GM18526 (cell line): ENCODE results near the gene RXRA.

ENCODE experiments used
- POLR2A ChIP-seq: IDR thresholded peaks from 3 replicates; pipeline ENCODE4 v1.6.1; 2011; ENCODE audit not compliant: insufficient read length; ENCODE audit errors: extremely low read depth

RXRA gene

DNA sequence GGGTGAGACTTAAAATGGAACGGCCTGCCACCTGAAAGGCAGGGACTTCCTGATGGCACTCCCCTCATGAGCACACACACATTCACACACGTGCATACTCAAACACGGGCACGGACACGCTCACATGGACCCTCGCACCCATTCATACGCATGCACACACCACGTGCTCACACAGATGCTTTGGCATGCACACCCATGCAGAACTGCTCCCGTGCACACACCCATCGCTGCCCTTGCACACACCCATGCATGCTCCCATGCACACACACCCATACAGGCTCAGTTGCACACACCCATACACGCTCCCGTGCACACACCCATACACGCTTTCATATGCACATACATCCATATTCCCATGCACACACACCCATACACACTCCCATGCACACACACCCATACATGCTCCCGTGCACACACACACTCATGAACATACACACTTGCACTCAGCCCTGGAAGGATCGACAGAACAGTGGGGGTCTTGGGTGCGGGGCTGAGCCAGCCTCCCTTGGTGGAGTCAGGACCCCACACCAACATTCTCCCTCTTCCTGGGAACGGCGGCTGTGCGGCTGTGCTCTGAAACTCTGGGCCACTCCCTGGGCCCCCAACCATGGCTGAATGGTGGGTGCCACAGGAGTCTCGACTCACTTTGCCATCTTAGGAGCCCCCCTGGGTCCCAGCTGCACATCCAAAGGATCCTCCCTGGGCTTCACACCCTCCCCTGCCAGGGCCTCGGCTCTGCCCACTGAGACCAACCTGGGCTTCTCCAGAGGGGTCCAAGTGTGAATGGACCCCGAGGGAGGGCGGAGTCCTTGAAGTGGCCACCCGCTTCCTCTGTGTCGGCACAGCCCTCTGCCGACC is 115.2 kb downstream of the RXRA start:
- TF ChIP-seq POLR2A, result no peak

DNA sequence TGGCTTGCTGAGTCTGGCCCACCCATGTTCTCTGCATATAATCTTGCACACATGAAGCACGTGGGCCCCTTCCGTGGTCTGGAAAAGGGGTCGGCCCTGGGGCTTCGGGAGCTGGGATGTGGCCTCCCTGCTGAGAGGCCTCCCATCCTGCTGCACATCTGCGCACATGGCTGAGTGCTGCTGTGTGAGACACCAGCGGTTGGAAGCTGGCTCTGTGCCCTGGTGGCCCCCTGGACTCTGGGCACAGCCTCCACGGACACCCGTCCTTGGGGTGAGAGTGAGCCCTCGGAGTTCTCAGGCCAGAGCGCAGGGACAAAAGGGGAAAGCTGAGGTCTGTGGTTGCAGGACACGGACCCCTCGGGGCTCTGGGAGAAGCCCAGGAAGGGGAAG is 115.8 kb downstream of the RXRA start:
- TF ChIP-seq POLR2A, result no peak

DNA sequence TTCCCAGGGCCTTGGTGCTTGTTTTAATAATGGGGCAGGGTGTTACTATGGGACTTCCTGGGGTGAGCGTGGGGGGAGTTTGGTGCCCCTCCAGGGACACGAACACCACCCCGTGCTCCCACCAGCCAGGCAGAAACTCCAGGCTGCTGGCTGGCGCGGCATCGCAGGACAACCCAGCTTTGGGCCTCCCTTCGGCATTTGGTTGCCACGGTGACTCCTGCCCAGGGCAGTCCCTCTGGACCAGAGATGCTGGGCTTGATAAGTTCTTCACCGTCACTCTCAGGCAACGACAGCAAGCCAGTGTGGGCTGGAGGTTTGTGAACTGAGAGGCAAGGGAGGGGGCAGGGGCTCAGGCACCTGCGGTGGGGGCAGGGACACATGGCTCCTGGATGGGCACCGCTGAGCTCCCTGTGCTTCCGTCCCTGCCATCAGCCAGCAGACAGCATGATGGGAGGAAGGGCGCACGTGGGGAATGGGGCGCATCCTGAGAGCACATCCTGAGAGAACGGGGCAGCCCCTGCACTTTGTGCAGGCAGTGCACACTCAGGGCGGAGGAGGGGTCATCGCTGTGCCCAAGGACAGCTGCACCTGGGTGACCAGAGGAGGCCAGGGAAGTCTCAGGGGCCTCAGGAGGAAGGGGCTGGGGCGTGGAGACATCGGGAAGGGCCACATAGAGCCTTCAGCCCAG is 116.4 kb downstream of the RXRA start:
- no peak for TF ChIP-seq POLR2A

DNA sequence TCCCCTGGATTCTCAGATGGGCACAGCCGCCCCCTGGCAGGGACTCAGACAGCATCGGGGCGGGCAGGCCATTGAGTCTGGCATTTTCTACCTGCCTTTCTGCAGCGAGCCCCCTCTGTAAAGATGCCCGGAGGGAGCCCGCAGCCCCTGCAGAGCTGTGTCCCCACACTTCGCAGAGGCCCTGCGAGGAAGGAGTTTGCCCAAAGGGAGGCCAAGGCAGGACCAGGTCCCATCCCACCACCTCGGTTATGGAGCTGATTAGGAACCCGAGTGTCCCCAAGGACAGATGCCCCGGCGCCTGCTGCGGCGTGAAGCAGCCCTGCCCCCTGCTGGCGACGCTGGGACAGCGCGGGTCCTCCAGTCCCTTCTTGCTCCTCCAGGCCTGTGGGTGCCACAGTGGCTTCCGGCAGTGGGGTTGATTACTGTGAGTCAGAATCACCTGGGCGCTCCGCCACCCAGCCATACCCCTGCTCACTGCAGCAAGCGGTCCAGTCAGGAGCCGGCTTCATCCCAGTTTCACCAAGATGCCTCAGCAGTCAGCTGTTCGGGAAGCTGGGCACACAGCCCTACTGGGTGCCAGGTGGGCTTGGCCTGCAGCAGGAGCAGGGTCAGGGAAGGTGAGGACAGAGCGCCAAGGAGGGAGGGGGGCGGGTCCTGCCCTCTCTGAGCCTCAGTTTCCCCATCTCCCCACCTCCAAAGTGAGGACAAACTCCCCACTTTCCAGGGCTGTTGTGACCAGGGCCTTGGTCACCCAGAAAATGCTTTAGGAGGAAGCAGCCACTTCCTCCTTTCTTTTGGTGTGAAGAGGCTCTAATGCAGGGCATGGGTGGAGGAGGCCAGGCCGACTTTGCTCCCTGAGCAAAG is 117.2 kb downstream of the RXRA start:
- TF ChIP-seq POLR2A, result no peak

DNA sequence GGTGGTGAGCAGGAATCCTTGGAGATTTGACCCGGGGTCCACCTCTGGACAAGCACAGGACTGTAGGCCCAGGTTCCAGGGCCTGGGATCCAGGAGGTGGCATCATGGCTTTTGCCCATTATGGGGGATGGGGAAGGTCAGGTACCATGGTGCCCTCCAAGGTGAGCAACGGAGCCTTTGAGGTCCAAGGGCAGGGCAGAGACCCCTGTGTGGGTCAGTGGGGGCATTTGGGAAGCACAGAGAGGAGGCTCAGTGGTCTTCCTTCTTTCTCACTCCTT is 117.7 kb downstream of the RXRA start:
- TF ChIP-seq POLR2A, result no peak

DNA sequence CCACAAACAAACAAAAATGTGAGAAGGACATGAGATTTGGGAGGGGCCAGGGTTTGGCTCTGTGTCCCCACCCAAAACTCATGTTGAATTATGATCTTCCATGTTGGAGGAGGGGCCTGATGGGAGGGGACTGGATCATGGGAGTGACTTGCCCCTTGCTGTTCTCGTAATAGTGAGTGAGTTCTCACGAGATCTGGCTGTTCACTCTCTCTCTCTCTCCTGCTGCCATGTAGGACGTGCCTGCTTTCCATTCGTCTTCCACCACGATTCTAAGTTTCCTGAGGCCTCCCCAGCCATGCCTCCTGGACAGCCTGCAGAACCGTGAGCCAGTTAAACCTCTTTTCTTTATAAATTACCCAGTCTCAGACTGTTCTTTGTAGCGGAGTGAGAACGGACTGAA is 118.7 kb downstream of the RXRA start:
- TF ChIP-seq POLR2A, result no peak

DNA sequence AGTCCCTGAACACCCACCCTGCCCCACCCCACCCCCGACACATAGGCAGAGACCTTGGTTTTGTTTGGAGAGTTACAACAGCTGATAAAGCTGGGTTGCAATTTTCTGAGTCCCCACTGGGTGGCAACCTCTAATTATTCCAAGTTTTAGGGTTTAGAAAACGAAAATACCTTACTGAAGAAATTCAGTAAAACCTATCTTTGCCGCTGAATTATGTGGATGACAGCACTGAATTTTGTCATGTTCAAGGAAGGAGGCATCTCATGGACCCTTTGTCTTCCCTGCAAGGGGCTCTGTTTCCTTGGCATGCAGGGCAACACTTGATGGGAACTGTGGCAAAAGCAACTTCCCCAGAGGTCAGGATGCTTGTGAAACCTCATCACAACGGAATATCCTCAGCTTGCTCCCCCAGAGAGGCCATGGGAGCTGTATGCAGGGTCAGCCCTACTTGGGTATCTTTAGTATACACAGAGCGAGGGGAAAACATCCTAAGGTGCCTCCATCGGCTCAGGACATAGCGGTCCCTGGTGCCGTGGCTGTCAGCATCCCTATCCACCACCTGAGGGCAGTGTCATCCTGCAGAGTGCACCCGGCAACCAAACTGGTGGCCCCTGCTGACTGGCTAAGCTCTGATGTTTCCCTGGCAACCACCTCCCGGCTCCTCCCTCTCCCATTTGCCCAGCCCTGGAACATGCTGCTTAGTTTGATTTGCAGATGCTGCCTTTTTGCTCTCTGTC is 123.1 kb downstream of the RXRA start:
- TF ChIP-seq POLR2A, result no peak

DNA sequence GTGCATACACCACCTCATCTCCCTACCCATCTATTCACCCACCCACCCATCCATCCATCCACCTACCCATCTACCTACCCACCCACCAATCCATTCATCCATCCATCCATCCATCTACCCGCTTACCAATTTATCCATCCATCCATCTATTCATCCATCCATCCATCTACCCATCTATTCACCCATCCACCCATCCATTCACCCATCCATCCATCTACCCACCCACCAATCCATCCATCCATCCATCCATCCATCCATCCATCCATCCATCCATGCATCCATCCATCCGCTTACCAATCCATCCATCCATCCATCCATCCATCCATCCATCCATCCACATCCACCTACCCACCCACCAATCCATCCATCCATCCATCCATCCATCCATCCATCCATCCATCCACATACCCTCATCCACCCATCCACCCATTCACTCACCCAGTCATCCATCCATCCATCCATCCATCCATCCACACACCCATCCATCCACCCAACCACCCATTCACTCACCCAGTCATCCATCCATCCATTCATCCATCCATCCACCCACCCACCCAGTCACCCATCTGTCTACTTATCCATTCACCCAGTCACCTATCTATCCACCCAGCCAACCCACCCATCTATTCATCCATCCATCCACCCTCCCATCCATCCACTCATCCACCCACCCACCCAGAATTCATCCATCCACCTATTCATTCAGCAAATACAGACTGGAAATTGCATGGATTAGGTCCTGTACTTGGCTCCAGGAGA is 125.6 kb downstream of the RXRA start:
- TF ChIP-seq POLR2A, result no peak

DNA sequence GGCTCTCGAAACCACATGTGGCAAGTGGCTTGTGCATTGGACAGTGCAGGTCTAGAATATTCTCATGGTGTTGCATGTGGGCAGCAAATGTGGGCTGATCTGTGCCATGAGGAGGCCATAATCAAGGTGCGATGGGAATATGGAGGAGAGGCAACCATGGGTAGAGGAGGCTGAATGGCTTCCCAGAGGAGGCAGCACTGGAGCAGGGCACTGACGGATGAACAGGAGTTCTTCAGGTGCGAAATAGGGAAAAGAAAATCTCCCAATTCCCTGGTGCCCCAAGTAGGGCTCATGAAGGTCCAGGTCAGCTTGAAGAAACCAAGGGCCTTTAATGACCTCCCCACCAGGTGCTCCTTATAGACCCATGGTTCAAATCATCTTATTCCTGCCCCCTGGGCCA is 126.5 kb downstream of the RXRA start:
- TF ChIP-seq POLR2A, result no peak

DNA sequence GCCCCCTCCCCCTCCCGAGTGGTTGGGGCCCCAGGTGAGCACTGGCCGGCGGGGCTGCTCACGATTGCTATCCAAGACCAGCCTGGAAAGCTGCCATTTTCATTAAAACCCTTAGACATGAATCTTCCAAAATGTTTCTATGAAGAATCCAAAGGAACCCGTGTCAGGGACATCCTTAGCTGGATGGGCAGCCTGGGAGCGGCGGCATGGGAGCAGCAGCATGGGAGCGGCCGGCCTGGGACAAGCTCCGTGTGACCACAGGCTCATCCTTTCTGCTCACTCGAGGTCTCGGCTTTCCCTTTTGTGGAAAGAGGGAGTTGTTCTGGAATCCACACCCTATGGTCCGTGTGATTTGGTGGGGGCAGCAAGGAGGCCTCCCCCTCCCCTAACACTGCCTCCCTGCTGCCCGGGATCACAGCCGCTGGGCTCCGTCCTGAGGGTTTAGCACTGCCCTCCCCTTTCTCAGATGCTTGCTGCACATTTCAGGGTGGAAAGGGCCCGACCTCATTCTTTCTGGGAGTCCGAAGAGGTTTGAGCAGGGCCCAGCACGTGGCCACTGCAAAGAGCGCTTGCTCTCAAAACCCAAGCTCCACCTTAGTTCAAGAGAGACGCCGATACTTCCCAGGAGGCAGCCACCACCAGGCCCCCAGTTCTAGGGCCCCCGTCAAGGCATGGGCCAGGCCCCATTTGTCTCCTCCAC is 127.7 kb downstream of the RXRA start:
- TF ChIP-seq POLR2A, result no peak

DNA sequence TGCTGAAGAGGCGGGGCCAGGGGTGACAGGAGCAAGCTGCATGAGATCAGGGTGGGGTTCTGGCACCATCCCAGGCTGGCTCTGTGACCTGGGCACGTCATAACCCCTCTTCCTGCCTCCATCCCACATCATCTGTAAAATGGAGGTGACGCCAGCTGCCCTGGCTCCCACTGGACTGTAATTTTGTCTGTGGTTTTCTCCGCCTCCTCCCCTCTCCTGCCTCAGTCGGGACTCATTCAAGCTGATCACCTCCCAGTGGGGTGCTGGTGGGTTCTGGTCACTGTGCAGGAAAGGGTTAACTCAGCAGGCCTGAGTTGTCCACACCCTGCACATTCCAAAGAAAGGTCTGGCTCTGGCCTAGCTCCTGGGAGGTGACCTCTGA is 128.2 kb downstream of the RXRA start:
- TF ChIP-seq POLR2A, result no peak

DNA sequence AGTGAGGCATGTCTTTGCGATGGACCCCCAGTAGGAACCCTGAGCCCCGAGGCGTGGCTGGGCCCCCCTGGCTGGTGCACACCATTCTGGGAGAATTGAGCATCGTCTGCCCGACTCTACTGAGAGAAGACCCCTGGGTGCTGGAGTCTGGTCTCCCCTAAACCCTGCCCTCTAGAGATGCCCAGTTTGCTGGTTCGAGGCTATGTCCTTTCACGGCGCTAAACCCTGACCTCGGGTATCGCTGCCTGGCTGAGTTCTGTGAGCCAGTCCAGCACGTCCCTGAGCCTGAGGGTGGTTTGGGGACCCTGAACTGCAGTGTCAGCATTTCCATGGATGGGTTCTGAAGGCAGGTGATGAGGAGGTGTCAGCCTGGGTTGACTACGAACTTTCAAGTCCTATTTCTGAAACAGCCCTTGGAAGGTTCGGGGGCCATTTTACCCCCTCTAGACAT is 128.8 kb downstream of the RXRA start:
- no peak for TF ChIP-seq POLR2A

DNA sequence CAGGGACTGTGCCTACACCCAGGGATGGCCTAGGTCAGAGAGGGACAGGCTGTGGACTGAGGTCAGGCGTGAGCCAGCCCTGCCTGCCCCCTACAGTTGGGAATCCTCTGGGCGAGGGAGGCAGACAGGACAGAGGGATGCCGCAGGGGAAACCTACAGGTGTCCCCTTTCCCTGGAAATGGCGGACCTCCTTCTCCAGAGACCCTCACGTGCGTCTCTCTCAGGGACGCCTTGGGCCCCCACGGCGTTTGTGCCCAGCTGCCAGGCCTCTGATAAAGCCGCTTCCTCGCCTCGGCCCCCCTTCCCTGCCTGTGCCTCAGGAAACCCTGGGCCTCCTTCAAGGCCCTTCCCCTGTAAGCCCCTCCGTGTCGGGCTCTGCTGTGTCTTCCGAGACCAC is 129.3 kb downstream of the RXRA start:
- TF ChIP-seq POLR2A, result no peak

DNA sequence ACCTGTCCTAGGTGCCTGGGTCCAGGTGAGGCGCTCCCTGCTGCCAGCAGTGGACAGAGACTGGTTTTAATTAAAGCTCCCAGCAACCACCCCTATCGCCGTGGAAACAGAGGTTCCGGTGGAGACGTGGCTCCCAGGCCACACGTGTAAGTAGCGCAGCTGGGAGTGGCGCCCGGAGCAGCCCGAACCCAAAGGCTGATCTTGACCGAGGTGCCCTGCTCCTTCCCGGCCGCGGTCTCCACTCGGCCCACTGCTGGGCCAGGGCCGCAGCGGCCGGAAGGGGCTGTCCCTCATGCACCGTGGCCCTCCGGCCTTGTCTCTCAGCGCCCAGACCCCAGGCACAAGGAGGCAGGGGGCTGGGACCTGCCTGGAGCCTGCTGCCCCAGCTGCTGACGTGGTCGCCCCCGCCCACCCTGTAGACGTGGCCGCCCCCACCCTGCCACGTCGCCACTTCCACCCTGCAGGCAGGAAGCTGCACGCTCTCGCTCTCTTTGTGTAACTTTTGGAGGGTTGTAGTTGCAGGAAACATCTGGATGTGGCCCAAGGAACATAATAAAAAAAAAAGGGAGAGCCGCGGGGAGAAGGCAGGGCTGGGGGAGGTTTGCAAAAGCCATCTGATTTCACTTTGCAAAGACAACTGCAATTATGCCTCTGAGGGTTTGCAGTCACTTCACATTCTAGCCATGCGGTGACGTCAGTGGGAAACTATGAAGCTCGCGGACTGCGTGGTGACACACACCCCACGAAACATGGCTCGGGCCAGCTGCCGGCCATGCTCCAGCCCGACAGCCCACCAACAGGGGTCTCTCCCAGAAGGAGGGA is 129.9 kb downstream of the RXRA start:
- no peak for TF ChIP-seq POLR2A
